ENCODE measurements around the gene SCAF8.

The SCAF8 gene

GRCh38 chr6:154821099-154821498 is 87.9 kb downstream of the SCAF8 start:
- Mint-ChIP-seq H3K36me3 (ENCODE audit: low read depth) (peaks cover 57% of the 10 kb centered on the region), H3K27me3 (no peaks in the 10 kb centered on the region), H3K4me1 (peaks cover 2% of the 10 kb centered on the region), H3K9me3 (no peaks in the 10 kb centered on the region), H3K27ac (no peak overlapping the region), H3K4me3 (no peak overlapping the region)
- DNase-seq (no peak), ATAC-seq (no peak)

DNA sequence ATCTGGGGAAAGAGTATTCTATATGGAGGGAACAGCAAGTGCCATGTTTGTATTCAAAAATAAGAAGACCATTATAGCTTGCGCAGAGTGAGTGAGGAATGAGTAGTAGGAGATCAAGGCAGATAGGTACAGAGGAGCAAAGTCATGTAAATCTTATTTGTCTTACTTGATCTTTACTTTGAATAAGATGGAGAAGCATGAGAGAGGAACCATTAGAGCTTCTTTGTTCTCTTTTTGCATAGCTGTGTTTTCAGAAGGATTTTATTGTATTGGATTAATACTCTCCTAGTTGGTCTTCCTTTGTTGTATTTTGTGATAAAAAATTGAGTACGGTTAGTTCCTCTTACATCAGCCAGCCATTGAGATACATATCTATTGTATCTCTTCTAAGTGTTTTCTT is 88.4 kb downstream of the SCAF8 start:
- Mint-ChIP-seq H3K4me1 (peaks cover 2% of the 10 kb centered on the region), H3K27me3 (no peaks in the 10 kb centered on the region), H3K9me3 (no peaks in the 10 kb centered on the region), H3K27ac (no peak overlapping the region), H3K4me3 (no peak overlapping the region), H3K36me3 (ENCODE audit: low read depth) (peaks cover 52% of the 10 kb centered on the region)
- no peak for DNase-seq
- ATAC-seq, result no peak

DNA sequence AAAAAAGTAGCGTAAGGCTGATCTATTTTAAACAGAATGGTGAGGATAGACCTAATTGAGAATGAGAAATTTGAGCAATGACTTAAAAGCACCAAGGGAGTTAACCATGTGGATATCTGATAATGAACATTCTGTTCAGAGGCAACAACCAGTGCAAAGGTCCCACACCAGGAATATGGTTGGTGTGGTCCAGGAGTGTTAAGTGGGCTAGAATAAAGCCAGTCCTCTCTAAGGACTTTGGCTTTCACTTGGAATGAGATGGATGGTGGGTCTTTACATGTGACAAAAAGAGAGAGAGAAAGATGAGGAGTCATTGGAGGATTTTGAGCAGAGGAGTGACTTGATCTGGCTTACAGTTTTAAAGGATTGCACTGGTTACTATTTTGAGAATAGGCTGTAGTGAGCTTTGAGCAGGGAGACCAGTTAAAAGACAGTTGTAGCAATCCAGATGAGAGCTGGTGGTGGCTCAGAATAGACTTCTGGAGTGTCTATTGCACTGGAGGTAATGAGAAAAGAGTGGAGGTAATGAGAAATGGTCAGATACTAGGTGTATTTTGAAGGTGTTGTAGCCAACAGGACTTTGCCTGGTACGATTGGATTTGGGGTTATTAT is 89.8 kb downstream of the SCAF8 start:
- Mint-ChIP-seq H3K4me1 (peaks cover 2% of the 10 kb centered on the region), H3K9me3 (no peaks in the 10 kb centered on the region), H3K27me3 (no peaks in the 10 kb centered on the region), H3K36me3 (ENCODE audit: low read depth) (peaks cover 53% of the 10 kb centered on the region), H3K27ac (no peak overlapping the region), H3K4me3 (no peak overlapping the region)
- DNase-seq (no peak), ATAC-seq (no peak)

GRCh38 chr6:154824076-154824475 is 90.9 kb downstream of the SCAF8 start:
- H3K27me3 Mint-ChIP-seq, result no peaks in the 10 kb centered on the region
- H3K4me1 Mint-ChIP-seq, result peaks cover 2% of the 10 kb centered on the region
- H3K4me3 Mint-ChIP-seq, result no peak overlapping the region
- DNase-seq (no peak), ATAC-seq (no peak)
- H3K9me3 Mint-ChIP-seq, result no peaks in the 10 kb centered on the region
- peaks cover 48% of the 10 kb centered on the region for H3K36me3 Mint-ChIP-seq (ENCODE audit: low read depth)
- H3K27ac Mint-ChIP-seq, result no peak overlapping the region

DNA sequence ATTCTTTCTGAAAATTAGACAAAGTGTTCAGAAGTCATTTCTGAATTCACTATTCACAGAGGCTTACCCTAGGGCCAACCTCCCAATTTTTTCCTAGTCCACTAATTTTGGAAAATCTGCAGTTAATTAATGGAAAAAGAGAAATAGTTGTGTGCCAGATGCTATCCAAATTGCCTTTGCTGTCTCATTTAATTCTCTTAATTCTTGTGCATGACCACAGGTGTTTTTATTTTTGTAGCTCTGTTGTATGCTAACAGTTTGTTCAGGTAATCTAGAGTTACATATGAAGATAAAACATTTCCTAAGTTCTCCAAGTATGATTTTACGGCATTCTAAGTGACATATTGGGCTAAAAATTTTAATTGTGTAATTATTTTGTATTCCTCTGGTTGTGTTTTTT is 96.8 kb downstream of the SCAF8 start:
- Mint-ChIP-seq H3K4me1 (peaks cover 3% of the 10 kb centered on the region), H3K4me3 (no peak overlapping the region), H3K9me3 (no peaks in the 10 kb centered on the region), H3K27ac (no peak overlapping the region), H3K27me3 (no peaks in the 10 kb centered on the region), H3K36me3 (ENCODE audit: low read depth) (peaks cover 42% of the 10 kb centered on the region)
- ATAC-seq (no peak), DNase-seq (no peak)

DNA sequence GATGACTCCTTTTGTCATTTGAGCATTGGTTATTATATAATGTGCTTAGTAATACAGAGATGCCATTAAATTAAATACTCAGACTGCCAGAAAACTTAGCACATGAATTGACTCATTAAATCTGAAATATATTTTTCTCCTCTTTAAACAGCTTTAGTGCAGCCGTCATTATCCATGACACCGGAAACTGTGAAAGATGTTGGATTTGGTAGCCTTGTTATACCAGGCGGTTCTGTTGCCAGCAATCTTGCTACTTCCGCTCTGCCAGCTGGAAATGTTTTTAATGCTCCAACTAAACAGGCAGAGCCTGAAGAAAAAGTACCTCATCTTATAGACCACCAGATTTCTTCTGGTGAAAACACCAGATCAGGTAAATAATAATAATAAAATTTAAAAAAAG is 97.6 kb downstream of the SCAF8 start:
- peaks cover 3% of the 10 kb centered on the region for H3K4me1 Mint-ChIP-seq
- DNase-seq, result no peak
- ATAC-seq, result no peak

GRCh38 chr6:154835307-154835706 is 102.1 kb downstream of the SCAF8 start:
- ATAC-seq, result no peak
- no peaks in the 10 kb centered on the region for H3K9me3 Mint-ChIP-seq
- peaks cover 29% of the 10 kb centered on the region for H3K36me3 Mint-ChIP-seq (ENCODE audit: low read depth)

More for the DNA sequence above, 97.6 kb downstream of the SCAF8 start:
- H3K9me3 Mint-ChIP-seq, result no peaks in the 10 kb centered on the region
- H3K36me3 Mint-ChIP-seq (ENCODE audit: low read depth), result peaks cover 42% of the 10 kb centered on the region
- no peak overlapping the region for H3K27ac Mint-ChIP-seq
- no peaks in the 10 kb centered on the region for H3K27me3 Mint-ChIP-seq
- H3K4me3 Mint-ChIP-seq, result no peak overlapping the region

GRCh38 chr6:154839546-154839945 is 106.3 kb downstream of the SCAF8 start:
- DNase-seq, result no peak
- H3K4me1 Mint-ChIP-seq, result peaks cover 11% of the 10 kb centered on the region
- no peaks in the 10 kb centered on the region for H3K9me3 Mint-ChIP-seq
- no peak overlapping the region for H3K4me3 Mint-ChIP-seq
- H3K27me3 Mint-ChIP-seq, result no peaks in the 10 kb centered on the region
- peaks cover 8% of the 10 kb centered on the region for H3K36me3 Mint-ChIP-seq (ENCODE audit: low read depth)
- H3K27ac Mint-ChIP-seq, result no peak overlapping the region
- ATAC-seq, result no peak

More at GRCh38 chr6:154835307-154835706, 102.1 kb downstream of the SCAF8 start:
- Mint-ChIP-seq H3K4me1 (peaks cover 8% of the 10 kb centered on the region), H3K4me3 (no peak overlapping the region), H3K27ac (no peak overlapping the region), H3K27me3 (no peaks in the 10 kb centered on the region)
- DNase-seq, result no peak

DNA sequence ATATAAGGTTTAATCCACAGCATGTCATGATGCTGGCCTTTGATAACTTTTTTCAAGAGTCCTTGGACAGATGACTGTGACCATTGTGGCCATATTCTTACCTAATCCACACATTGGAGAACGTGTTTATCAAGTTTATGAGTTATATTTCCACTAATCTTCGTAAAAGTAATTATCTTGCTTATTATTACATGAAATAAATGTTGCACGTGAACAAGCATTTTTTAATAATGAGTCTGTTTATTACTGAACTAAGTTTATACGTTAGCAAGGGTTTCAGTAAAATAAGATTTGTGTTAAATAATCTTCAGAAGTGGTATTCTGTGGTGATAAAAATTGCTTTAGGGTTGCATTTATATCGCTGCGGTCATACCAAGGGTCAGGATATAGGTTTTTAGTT is 107.1 kb downstream of the SCAF8 start:
- Mint-ChIP-seq H3K27ac (no peak overlapping the region), H3K27me3 (no peaks in the 10 kb centered on the region), H3K4me3 (no peak overlapping the region)

DNA sequence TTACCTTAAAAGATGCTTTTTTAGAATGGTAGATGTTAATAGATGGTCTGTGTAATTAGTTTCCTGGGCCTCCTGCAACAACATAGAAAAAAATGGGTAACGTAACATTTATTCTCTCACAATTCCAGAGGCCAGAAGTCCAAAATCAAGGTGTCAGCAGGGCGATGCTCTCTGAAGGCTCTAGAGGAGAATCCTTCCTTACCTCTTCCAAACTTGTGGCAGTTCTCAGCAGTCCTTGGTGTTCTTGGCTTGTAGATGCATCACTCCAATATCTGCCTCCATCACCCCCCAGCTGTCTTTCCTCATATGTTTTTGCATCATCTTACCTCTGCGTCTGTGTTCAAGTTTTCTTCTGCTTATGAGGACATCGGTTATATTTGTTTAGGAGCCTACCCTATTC is 107.9 kb downstream of the SCAF8 start:
- no peak for DNase-seq
- Mint-ChIP-seq H3K4me1 (peaks cover 10% of the 10 kb centered on the region), H3K36me3 (ENCODE audit: low read depth) (peaks cover 9% of the 10 kb centered on the region), H3K27ac (no peak overlapping the region), H3K9me3 (no peaks in the 10 kb centered on the region), H3K27me3 (no peaks in the 10 kb centered on the region), H3K4me3 (no peak overlapping the region)
- no peak for ATAC-seq

More for the DNA sequence above, 107.1 kb downstream of the SCAF8 start:
- Mint-ChIP-seq H3K36me3 (ENCODE audit: low read depth) (peaks cover 9% of the 10 kb centered on the region), H3K9me3 (no peaks in the 10 kb centered on the region), H3K4me1 (peaks cover 10% of the 10 kb centered on the region)
- ATAC-seq, result no peak
- no peak for DNase-seq

- no peaks in the 10 kb centered on the region for H3K9me3 Mint-ChIP-seq
- DNase-seq (no peak), ATAC-seq (no peak)
- H3K4me3 Mint-ChIP-seq, result no peak overlapping the region
- no peak overlapping the region for H3K27ac Mint-ChIP-seq
- H3K36me3 Mint-ChIP-seq (ENCODE audit: low read depth), result peaks cover 9% of the 10 kb centered on the region
- H3K4me1 Mint-ChIP-seq, result peaks cover 9% of the 10 kb centered on the region
- no peaks in the 10 kb centered on the region for H3K27me3 Mint-ChIP-seq
Measured at GRCh38 chr6:154842833-154843232, 109.6 kb downstream of the SCAF8 start.

DNA sequence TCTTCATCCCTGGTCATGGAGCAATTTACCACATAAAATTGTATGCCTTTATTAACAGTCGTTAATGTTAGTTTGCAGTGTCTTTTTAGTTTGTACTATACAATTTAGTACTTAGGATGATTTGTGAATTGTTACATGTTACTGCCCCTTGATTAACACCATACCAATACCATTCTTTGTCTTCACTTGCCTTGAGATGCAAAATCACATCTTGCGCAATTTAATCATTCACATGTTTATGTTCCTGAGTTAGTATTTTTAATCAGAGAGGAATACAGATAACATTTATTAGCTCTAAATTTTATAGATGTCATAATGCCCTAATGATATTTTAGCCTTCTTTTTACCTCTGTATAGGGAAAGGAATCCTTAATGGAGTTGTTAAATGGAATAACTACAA is 114.1 kb downstream of the SCAF8 start:
- DNase-seq (no peak), ATAC-seq (no peak)
- Mint-ChIP-seq H3K4me3 (no peak overlapping the region), H3K36me3 (ENCODE audit: low read depth) (peaks cover 20% of the 10 kb centered on the region), H3K4me1 (peaks cover 5% of the 10 kb centered on the region), H3K9me3 (no peaks in the 10 kb centered on the region), H3K27me3 (no peaks in the 10 kb centered on the region), H3K27ac (no peak overlapping the region)

GRCh38 chr6:154848580-154848979 is 115.4 kb downstream of the SCAF8 start:
- no peak overlapping the region for H3K27ac Mint-ChIP-seq
- peaks cover 25% of the 10 kb centered on the region for H3K36me3 Mint-ChIP-seq (ENCODE audit: low read depth)
- H3K27me3 Mint-ChIP-seq, result no peaks in the 10 kb centered on the region
- H3K4me3 Mint-ChIP-seq, result no peak overlapping the region
- no peak for ATAC-seq
- H3K4me1 Mint-ChIP-seq, result peaks cover under 1% of the 10 kb centered on the region
- H3K9me3 Mint-ChIP-seq, result no peaks in the 10 kb centered on the region
- DNase-seq, result no peak

DNA sequence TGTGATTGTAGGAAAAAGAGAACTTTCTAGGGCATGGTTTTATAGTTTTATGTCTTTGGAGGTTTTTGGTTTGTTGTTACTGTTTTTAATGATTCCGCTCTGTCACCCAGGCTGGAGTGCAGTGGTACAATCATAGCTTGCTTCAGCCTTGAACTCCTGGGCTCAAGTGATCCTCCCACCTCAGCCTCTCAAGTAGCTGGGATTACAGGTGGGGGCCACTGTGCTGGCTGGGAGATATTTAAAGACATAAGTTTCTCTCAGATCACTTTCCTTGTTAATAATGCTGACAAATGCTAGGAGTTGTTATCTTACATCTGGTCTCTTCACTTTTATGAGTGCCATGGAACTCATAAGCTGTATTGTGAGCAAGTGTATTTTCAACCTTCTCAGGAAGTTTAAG is 116.3 kb downstream of the SCAF8 start:
- no peak for ATAC-seq
- peaks cover 25% of the 10 kb centered on the region for H3K36me3 Mint-ChIP-seq (ENCODE audit: low read depth)
- no peaks in the 10 kb centered on the region for H3K27me3 Mint-ChIP-seq

GRCh38 chr6:154852687-154853086 is 119.5 kb downstream of the SCAF8 start:
- Mint-ChIP-seq H3K27ac (no peak overlapping the region), H3K9me3 (no peaks in the 10 kb centered on the region), H3K36me3 (ENCODE audit: low read depth) (peaks cover 23% of the 10 kb centered on the region)

More for the DNA sequence above, 116.3 kb downstream of the SCAF8 start:
- Mint-ChIP-seq H3K27ac (no peak overlapping the region), H3K4me3 (no peak overlapping the region), H3K4me1 (no peaks in the 10 kb centered on the region), H3K9me3 (no peaks in the 10 kb centered on the region)
- DNase-seq, result no peak

GRCh38 chr6:154857529-154857928 is 124.3 kb downstream of the SCAF8 start:
- ATAC-seq (no peak), DNase-seq (no peak)
- no peak overlapping the region for H3K27ac Mint-ChIP-seq
- no peak overlapping the region for H3K4me3 Mint-ChIP-seq
- no peaks in the 10 kb centered on the region for H3K27me3 Mint-ChIP-seq
- peaks cover 4% of the 10 kb centered on the region for H3K36me3 Mint-ChIP-seq (ENCODE audit: low read depth)
- no peaks in the 10 kb centered on the region for H3K4me1 Mint-ChIP-seq
- no peaks in the 10 kb centered on the region for H3K9me3 Mint-ChIP-seq

More at GRCh38 chr6:154852687-154853086, 119.5 kb downstream of the SCAF8 start:
- Mint-ChIP-seq H3K27me3 (no peaks in the 10 kb centered on the region), H3K4me1 (no peaks in the 10 kb centered on the region), H3K4me3 (no peak overlapping the region)
- ATAC-seq (no peak), DNase-seq (no peak)

All from activated naive CD8-positive, alpha-beta T cell treated with anti-CD3 and anti-CD28 coated beads, Interleukin-2, amount 50 U/mL, for 24 hours (primary cell).